ENCODE results near the gene PRELP.

GRCh38 chr1:203463469-203464062 is 12.0 kb upstream of the PRELP start:
- TF ChIP-seq CTCF (conservative IDR thresholded peaks at IDR 0.05; ENCODE audit: low read depth, low read length) (peak; percentile 35; the same call in 1 of the 2 replicates), EZH2 (IDR thresholded peaks at IDR 0.05; ENCODE audit: low read length, unreplicated experiment) (no peak), EZH2phosphoT487 (IDR thresholded peaks at IDR 0.05; ENCODE audit: borderline replicate concordance, low read length) (no peak)
